Loucy (cell line): ENCODE results near the gene TRMT5.
A peak's percentile ranks its signal among the peaks of the same experiment; 100 is the strongest.

Source experiments
- H2AFZ ChIP-seq: fragments of 200-600 bp; sonication (generic); 2 replicates; pipeline ENCODE4 v1.6.0; 2016; ENCODE audit warnings: antibody characterized with exemption, mild to moderate bottlenecking, low read length, moderate library complexity
- H3F3A ChIP-seq: fragments of 200-600 bp; 2 replicates; pipeline ENCODE4 v1.6.0; 2016; ENCODE audit warnings: antibody characterized with exemption, low read depth, mild to moderate bottlenecking
- H3K27me3 ChIP-seq: fragments of 200-600 bp; sonication (generic); 2 replicates; pipeline ENCODE4 v1.6.1; 2014; ENCODE audit warnings: low read length, mild to moderate bottlenecking; ENCODE audit not compliant: insufficient read depth, poor library complexity, severe bottlenecking
- H3K36me3 ChIP-seq: fragments of 200-600 bp; sonication (generic); 2 replicates; pipeline ENCODE4 v1.6.1; 2016; ENCODE audit warnings: low read length; ENCODE audit not compliant: insufficient read depth
- H3K4me1 ChIP-seq: fragments of 200-600 bp; sonication (generic); 2 replicates; pipeline ENCODE4 v1.5.1; 2014; ENCODE audit warnings: low read length, mild to moderate bottlenecking; ENCODE audit not compliant: insufficient read depth, poor library complexity, severe bottlenecking
- H3K4me2 ChIP-seq: fragments of 200-600 bp; sonication (generic); 2 replicates; pipeline ENCODE4 v1.6.0; 2014; ENCODE audit warnings: antibody characterized with exemption, low read length, low read depth, mild to moderate bottlenecking; ENCODE audit not compliant: poor library complexity, severe bottlenecking
- H3K4me3 ChIP-seq: fragments of 200-600 bp; sonication (generic); 2 replicates; pipeline ENCODE4 v1.5.1; 2014; ENCODE audit warnings: low read length, mild to moderate bottlenecking, mixed read lengths; ENCODE audit not compliant: poor library complexity, severe bottlenecking
- H3K79me2 ChIP-seq: fragments of 200-600 bp; sonication (generic); 2 replicates; pipeline ENCODE4 v1.6.1; 2014; ENCODE audit warnings: low read length; ENCODE audit not compliant: insufficient read depth
- H3K9ac ChIP-seq: fragments of 200-600 bp; sonication (generic); 2 replicates; pipeline ENCODE4 v1.6.0; 2014; ENCODE audit warnings: mild to moderate bottlenecking, low read depth, low read length, moderate library complexity; ENCODE audit not compliant: poor library complexity, severe bottlenecking
- H3K9me2 ChIP-seq: fragments of 200-600 bp; sonication (generic); replicated peaks from 2 replicates; pipeline ENCODE4 v1.6.1; 2016; ENCODE audit warnings: low read depth, low read length, mixed read lengths
- H3K9me3 ChIP-seq: fragments of 200-600 bp; sonication (generic); 2 replicates; pipeline ENCODE4 v1.6.1; 2014; ENCODE audit warnings: mild to moderate bottlenecking, antibody characterized with exemption, low read length, low read depth; ENCODE audit not compliant: insufficient read depth
- H4K20me1 ChIP-seq: fragments of 200-600 bp; sonication (generic); 2 replicates; pipeline ENCODE4 v1.6.0; 2014; ENCODE audit warnings: antibody characterized with exemption, low read length, mild to moderate bottlenecking; ENCODE audit not compliant: insufficient read depth, poor library complexity, severe bottlenecking
- CTCF ChIP-seq: fragments of 200-600 bp; sonication (generic); conservative IDR thresholded peaks from 2 replicates; pipeline ENCODE4 v1.5.1; 2014; ENCODE audit warnings: mild to moderate bottlenecking, antibody characterized with exemption, low read length
- EZH2phosphoT487 ChIP-seq: fragments of 200-600 bp; IDR thresholded peaks from 2 replicates; pipeline ENCODE4 v1.6.1; 2018; ENCODE audit warnings: antibody characterized with exemption, mild to moderate bottlenecking, moderate library complexity, borderline replicate concordance

The TRMT5 gene

GRCh38 chr14:60964904-60965303, 16.0 kb downstream of the TRMT5 start:
- Histone ChIP-seq H3F3A (peaks cover 6% of the 10 kb centered on the region; the same call in 1 of the 2 replicates), H3K4me3 (no peak overlapping the region), H2AFZ (no peak overlapping the region), H3K27me3 (no peaks in the 10 kb centered on the region), H3K36me3 (peaks cover 2% of the 10 kb centered on the region; the same call in 1 of the 2 replicates), H3K4me2 (peak overlapping the region; percentile 54), H3K9me3 (no peaks in the 10 kb centered on the region), H3K9ac (no peak overlapping the region), H4K20me1 (no peaks in the 10 kb centered on the region), H3K9me2 (no peaks in the 10 kb centered on the region), H3K79me2 (peaks cover 3% of the 10 kb centered on the region; the same call in 1 of the 2 replicates), H3K4me1 (peaks cover 36% of the 10 kb centered on the region)
- TF ChIP-seq EZH2phosphoT487 (no peak), CTCF (no peak)

- no peak for TF ChIP-seq CTCF
- no peak for TF ChIP-seq EZH2phosphoT487
- Histone ChIP-seq H3K9me2 (no peaks in the 10 kb centered on the region), H2AFZ (no peak overlapping the region), H3F3A (peaks cover 6% of the 10 kb centered on the region; the same call in 1 of the 2 replicates), H3K4me3 (peak overlapping the region; percentile 46), H3K9me3 (peaks cover 4% of the 10 kb centered on the region; the same call in 1 of the 2 replicates), H3K27me3 (no peaks in the 10 kb centered on the region), H3K9ac (peak overlapping the region; percentile 59), H3K4me2 (peak overlapping the region; percentile 54), H3K36me3 (peaks cover 2% of the 10 kb centered on the region), H3K79me2 (peaks cover 3% of the 10 kb centered on the region; the same call in 1 of the 2 replicates), H3K4me1 (peaks cover 36% of the 10 kb centered on the region), H4K20me1 (no peaks in the 10 kb centered on the region)
Observed at GRCh38 chr14:60963761-60964160, 17.1 kb downstream of the TRMT5 start.

- H3K4me1 ChIP-seq, result peaks cover 7% of the 10 kb centered on the region
- no peaks in the 10 kb centered on the region for H4K20me1 ChIP-seq
- H3K4me2 ChIP-seq, result no peak overlapping the region
- no peak overlapping the region for H3K4me3 ChIP-seq
- H3K27me3 ChIP-seq, result no peaks in the 10 kb centered on the region
- H3K9me2 ChIP-seq, result no peaks in the 10 kb centered on the region
- peaks cover 6% of the 10 kb centered on the region for H3K79me2 ChIP-seq
- H3K9me3 ChIP-seq, result peaks cover 36% of the 10 kb centered on the region
- no peak overlapping the region for H2AFZ ChIP-seq
- no peak for TF ChIP-seq EZH2phosphoT487
- TF ChIP-seq CTCF, result no peak
- H3K9ac ChIP-seq, result no peak overlapping the region
- H3F3A ChIP-seq, result no peaks in the 10 kb centered on the region
- H3K36me3 ChIP-seq, result peaks cover 13% of the 10 kb centered on the region
Observed at GRCh38 chr14:60958146-60958545, 22.7 kb downstream of the TRMT5 start.
